SH-SY5Y (cell line): ENCODE results near the gene GUCY1A2.

Experiments
- GATA2 ChIP-seq: IDR thresholded peaks from 2 replicates; pipeline ENCODE4 v1.6.1; 2011; ENCODE audit warnings: mild to moderate bottlenecking, low read depth, low read length
- GATA3 ChIP-seq: IDR thresholded peaks from 2 replicates; pipeline ENCODE4 v1.6.1; 2011; ENCODE audit warnings: low read depth, mild to moderate bottlenecking, low read length, moderate library complexity

GUCY1A2 gene

GRCh38 chr11:106914409-106914808 lies 103.9 kb downstream of the GUCY1A2 start:
- TF ChIP-seq GATA2 (no peak), GATA3 (no peak)

DNA sequence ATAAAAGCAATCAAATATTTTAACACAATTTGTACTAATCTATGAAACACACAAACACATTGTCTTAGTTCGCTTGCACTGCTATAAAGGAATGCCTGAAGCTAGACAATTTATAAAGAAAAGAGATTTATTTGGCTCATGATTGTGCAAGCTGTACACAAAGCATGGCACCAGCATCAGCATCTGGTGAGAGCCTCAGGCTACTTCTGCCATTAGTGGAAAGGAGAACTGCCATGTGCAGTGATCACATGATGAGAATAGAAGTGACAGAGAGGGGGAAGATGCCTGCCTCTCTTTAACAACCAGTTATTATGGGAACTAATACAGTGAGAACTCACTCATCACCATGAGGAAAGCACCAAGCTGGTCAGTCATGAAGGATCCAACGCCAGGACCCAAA lies 105.1 kb downstream of the GUCY1A2 start:
- TF ChIP-seq GATA2 (no peak), GATA3 (no peak)

GRCh38 chr11:106904826-106905225 lies 113.5 kb downstream of the GUCY1A2 start:
- no peak for TF ChIP-seq GATA2
- no peak for TF ChIP-seq GATA3

DNA sequence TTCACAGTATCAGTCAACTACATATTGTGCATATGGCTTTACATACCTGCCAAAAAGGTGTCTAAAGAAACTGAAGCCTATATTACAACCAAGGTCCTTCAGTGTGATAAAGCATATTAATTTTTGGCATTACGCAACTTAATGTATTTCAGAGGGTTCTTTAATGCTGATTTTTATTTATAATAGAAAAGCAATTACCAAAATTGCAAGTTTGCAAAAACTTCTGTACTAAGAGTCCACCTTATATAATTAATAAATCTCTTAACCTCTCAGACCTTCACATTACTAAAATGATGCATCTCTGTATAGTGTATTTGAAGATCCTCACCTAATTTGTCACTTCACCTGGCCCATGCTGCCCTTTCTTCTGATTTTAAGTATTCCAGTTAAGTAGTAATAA lies 128.6 kb downstream of the GUCY1A2 start:
- no peak for TF ChIP-seq GATA2
- no peak for TF ChIP-seq GATA3

DNA sequence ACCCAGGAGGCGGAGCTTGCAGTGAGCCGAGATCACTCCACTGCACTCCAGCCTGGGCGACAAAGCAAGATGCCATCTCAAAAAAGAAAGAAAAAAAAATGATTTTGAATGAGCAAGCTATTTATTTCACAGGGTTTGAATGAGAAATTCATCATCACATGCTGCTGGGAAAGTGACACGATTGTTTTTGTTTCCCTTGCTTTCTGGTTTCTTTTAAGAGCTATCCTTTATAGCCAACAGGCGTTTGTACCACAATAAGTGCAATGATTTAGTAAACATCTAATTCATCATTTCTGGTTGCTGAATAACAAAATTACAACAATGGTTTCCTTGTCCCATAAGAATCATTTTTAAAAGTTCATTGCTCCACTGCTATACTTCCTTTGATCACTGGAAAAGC lies 129.9 kb downstream of the GUCY1A2 start:
- TF ChIP-seq GATA2 (no peak), GATA3 (no peak)

DNA sequence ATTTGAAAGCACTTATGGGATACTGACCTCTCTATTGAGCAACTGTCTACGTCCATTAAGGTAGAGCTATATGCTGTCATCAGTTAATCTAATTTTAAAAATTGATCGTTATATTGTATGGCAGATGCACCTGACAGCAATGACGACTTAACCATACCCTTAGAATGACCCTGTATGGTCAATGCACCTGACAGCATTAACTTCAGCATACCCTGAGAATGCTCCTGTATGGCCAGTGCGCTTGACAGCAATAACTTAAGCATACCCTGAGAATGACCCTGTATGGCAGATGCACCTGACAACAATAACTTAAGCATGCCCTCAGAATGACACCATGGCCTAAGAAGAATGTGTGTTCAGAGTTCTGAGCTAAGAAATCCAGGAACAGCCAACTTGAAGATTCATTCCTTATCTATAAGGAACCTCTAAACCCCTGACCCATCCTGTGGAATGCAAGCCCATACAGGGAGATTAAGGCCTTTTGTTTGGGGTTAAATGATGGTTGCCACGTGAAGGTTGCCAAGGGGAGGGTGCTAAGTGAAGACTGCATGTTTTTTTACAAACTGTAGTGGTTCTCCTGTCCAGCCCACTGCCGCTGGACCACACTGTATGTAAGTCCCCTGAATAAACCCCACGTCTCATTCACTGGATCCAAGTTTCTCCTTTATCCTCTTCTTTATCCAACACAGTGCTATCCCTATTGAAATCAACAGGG lies 138.3 kb downstream of the GUCY1A2 start:
- TF ChIP-seq GATA3 (no peak), GATA2 (no peak)

DNA sequence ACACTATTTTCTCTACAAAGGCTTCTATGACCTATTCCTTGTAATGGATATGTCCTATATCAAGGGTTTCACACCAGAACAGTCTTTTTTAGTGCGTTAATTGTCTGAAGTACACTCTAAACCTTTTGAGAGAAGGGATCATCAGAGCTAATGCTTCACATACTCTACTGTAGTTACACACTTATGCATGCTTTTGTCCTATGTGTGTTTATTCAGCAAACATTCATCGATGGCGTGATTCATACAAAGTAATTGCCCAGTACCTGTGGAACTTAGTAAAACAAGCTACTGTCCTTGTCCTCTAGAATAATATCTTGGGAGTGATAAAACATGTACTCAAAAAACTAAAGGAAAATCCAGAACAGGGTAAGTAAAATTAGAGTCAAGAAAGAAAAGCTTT lies 139.2 kb downstream of the GUCY1A2 start:
- TF ChIP-seq GATA2, result no peak

DNA sequence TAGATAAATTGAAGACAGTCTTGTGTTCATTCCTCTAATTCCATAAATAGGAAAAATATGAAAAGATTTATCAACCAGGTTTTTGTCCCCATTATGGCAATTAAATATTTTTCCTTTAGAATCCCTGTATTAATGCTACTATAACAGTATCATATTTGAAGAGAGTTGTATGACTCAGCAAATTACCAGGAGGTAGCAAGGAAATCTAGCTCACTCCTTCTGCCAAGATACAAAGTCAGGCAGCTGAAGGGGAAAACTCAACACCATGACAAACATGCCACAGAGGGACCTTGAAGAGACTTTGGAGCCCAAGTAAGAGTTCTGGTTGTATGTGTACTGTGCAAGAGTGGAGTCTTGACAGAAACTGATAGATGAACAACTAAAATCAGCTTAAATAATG lies 143.3 kb downstream of the GUCY1A2 start:
- no peak for TF ChIP-seq GATA2
- no peak for TF ChIP-seq GATA3

DNA sequence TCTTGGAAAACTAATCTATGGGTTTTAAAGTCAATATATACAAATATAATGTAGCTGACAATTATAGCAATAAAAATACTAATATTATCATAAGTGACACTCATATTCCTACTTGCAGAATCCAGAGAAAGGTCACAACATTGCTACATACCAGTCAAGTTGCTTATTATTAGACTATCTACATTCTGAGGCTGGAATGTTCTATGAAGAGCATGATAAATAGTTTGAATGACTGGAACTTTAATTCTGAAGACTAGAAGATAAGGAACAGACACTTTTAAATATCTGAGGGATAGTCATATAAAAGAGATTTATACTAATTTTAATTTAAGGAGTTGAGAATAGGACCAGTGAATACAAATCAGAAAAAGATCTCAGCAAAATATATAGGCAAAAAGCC lies 146.0 kb downstream of the GUCY1A2 start:
- TF ChIP-seq GATA3, result no peak
- no peak for TF ChIP-seq GATA2

DNA sequence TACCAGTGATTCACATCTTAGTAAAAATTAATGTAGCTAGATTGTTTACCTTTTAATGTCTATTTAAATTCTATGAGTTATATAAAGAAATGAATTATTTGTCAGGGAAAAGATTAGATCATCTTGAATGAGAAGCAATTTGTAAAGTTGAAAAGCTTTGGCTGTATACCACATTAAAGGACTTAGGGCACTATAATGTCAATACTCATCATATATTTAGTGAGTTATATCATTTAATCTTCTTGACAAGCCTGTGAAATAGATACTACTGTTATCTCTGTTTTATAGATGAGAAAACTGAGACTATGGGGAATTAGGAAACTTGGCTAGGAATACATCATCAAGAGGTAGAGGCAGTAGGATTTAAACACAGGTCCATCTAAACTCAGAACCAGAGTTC lies 160.1 kb downstream of the GUCY1A2 start:
- TF ChIP-seq GATA3 (no peak), GATA2 (no peak)

- TF ChIP-seq GATA3 (no peak), GATA2 (no peak)
Observed at GRCh38 chr11:106856566-106856965, 161.7 kb downstream of the GUCY1A2 start.

- TF ChIP-seq GATA3 (no peak), GATA2 (no peak)
Observed at GRCh38 chr11:106854429-106854828, 163.8 kb downstream of the GUCY1A2 start.

GRCh38 chr11:106853850-106854401 lies 164.3 kb downstream of the GUCY1A2 start:
- TF ChIP-seq GATA3 (no peak), GATA2 (no peak)

GRCh38 chr11:106852779-106853178 lies 165.5 kb downstream of the GUCY1A2 start:
- TF ChIP-seq GATA2 (no peak), GATA3 (no peak)

GRCh38 chr11:106848526-106848925 lies 169.8 kb downstream of the GUCY1A2 start:
- TF ChIP-seq GATA3 (no peak), GATA2 (no peak)

- TF ChIP-seq GATA3, result no peak
- TF ChIP-seq GATA2, result no peak
Observed at GRCh38 chr11:106842134-106842533, 176.1 kb downstream of the GUCY1A2 start.

- no peak for TF ChIP-seq GATA2
- no peak for TF ChIP-seq GATA3
Observed at GRCh38 chr11:106840947-106841346, 177.3 kb downstream of the GUCY1A2 start.

DNA sequence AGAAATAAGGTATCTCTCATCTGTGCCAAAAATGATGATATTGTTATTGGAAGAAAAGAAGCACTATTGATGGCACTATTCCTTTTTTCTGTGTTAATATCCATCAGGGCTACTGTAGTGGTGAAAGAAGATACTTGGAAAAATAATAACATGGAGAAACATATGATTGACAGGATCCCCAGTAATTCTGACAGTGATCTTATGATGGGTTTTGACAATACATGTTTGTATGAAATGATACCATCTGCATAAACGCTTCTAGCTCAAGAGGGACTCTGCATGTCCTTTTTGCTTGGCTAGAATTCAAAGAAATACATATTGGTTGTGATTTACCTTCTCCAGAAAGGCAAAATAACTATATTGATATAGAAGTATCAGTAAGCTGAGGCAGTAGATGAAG lies 178.1 kb downstream of the GUCY1A2 start:
- TF ChIP-seq GATA2, result no peak
- no peak for TF ChIP-seq GATA3
